HG03460 (cell line): Measurements from ENCODE around the gene BTN1A1.
A peak's percentile ranks its signal among the peaks of the same experiment; 100 is the strongest.
"Not testable (repeated sequence)": the region's sequence is repeated elsewhere in the genome, so short reads cannot be mapped to it uniquely, and the experiment has no call there.

ENCODE experiments used
- ATAC-seq: cut with Tn5 transposase; IDR thresholded peaks from one replicate; pipeline ENCODE4 v1.9.1; 2021; ENCODE audit not compliant: unreplicated experiment

Gene BTN1A1, protein sequence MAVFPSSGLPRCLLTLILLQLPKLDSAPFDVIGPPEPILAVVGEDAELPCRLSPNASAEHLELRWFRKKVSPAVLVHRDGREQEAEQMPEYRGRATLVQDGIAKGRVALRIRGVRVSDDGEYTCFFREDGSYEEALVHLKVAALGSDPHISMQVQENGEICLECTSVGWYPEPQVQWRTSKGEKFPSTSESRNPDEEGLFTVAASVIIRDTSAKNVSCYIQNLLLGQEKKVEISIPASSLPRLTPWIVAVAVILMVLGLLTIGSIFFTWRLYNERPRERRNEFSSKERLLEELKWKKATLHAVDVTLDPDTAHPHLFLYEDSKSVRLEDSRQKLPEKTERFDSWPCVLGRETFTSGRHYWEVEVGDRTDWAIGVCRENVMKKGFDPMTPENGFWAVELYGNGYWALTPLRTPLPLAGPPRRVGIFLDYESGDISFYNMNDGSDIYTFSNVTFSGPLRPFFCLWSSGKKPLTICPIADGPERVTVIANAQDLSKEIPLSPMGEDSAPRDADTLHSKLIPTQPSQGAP

DNA sequence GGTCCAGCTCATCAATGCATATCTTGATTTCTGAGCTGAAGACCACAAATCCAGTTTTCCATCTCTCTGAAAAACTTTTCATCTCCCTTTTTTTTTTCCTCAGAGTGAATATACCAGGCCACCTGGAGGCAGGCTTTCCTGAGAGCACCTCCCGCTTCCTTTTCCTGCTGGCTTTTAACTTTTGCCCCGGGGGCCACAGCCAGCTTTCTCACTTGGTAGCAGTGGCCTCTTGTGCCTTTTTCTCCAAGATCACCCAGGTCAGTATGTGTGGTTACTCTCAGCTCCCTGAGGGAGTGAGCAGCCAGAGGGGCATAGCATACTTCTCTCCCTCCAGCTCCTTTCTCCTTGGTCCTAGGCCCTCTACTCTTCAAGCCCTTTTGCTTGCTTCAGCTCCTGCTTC, at the start of gene BTN1A1:
BTN1A1 (plus strand) TSS at position 202 of the 400 bp plus-strand sequence. CDS start 984 bp downstream, outside the sequence.
- no peak for ATAC-seq

DNA sequence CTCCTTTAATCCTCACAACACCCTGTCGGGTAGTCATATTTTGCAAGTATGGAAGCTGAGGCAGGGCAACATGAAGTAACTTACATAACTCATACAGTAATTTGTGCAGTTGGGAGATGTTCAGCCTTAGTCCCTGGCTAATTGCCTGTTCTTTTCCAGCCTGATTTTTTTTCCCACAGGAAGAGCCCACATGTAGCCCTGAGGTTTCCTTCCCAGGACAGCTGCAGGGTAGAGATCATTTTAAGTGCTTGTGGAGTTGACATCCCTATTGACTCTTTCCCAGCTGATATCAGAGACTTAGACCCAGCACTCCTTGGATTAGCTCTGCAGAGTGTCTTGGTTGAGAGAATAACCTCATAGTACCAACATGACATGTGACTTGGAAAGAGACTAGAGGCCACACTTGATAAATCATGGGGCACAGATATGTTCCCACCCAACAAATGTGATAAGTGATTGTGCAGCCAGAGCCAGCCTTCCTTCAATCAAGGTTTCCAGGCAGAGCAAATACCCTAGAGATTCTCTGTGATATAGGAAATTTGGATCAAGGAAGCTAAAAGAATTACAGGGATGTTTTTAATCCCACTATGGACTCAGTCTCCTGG, 47.4 kb upstream of the BTN1A1 start:
- no peak for ATAC-seq

DNA sequence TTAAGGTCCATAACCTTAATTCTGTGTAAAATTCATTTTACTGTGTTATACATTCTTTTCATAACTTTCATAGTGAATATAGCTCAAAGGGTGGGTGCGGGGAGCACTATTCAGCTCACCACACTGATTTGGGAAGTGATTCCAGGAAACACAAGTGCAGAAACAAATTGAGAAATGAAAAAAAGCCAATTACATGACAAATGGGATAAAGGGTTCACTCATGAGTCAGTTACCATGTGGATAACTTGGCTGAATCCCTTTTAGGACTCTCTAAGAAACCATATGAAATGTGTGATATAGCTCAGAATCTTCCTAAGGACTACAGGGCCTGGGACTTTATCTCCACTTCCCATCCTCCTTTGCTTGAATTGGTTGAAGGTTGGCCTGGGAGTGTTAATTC, 45.5 kb upstream of the BTN1A1 start:
- no peak for ATAC-seq

DNA sequence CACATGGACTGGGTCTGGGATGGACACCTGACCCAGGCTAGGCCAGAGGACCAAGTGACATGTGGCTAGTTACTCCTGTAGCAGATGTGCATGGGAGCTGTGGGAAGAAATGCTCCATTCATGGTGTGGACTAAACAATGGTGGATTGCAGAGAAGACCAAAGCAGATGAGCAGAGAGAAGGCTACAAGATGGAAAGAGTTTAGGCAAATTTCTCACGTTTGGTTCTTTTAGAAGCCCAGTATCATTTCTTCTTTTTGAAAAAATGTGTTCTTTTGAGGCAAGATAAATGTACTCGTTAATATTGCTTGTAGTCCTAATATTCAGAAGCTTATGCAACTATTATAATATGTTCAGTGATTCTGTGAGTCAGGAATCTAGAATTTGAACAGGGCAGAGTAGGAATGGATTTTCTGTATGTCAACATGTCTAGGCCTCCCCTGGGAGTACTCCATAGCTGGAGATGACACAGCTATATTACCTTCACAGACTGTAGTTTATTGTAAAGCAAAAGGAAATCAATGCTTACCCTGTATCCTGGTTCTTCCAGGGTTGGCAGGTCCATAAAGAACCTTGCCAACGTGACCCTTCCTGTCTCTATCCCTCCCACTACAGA, 44.6 kb upstream of the BTN1A1 start:
- no peak for ATAC-seq

DNA sequence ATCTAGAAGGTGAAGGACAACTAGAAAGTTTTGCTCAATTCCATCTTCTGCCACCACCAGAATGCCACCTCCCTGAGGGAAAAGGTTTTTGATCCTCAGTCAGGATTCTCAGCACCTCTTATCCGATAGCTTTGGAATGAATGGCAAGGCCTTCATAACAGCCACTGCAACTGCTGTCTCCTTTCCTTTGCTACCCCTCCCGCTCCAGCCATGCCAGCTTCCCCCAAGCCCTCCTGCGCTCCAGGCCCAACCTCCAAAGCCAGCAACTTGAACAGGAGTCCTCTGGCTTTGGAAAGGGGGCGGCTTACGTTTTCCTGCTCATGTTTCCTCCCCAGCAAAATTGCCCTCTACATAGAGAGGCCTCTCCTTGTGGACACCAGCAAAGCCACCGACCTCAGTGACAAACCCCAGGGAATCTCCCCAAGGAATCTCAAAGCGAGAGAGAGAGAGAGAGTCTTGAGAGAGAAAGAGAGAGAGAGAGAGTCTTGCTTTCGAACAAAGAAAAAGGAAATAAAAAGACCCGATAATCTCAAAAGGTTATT, 42.8 kb upstream of the BTN1A1 start:
- ATAC-seq, result peak; percentile 28

DNA sequence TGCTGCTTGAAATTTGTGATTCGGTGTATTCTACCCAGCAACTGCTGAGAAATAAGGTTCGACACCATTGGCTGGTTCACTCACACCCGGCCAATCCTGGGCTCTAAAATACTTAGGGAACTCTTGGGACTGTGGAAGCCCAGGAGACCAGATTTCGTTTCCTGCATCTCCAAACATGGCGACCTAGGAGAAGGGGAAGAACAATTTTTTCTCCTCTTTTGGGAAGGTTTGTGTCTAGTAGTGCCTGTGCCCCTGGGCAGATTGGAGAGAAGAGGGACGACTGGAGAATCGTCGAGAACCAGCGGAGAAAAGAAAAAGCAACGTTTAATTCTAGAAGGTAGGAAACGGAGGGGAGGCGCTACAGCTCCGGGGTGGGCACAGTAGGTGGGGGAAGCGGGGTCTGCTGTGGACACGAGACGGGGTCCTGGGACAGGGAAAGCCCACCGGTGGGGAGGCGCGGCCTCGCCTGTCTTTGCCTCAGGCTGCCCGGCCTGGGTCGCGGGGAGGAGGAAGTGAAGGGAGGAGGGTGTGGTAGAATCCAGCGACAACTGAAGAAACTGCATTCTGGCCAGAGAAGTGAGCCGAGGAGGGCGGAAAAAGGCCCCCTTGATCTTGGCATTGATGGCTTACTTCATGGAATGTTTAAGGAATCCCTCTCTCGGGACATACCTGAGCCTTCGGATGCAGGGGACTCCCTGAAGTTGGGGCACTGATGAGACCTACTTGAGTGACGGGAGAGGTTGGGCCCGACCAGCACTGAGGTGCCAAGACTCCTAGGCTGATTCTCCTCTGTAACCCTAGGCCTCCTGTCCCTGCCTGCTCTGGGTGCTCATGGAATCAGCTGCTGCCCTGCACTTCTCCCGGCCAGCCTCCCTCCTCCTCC, 42.1 kb upstream of the BTN1A1 start, which contains the start of gene BTN2A1:
BTN2A1 (plus strand) TSS at position 150 of the 883 bp plus-strand sequence; CDS start at position 832, 682 bp downstream.
- peak; percentile 96 for ATAC-seq

DNA sequence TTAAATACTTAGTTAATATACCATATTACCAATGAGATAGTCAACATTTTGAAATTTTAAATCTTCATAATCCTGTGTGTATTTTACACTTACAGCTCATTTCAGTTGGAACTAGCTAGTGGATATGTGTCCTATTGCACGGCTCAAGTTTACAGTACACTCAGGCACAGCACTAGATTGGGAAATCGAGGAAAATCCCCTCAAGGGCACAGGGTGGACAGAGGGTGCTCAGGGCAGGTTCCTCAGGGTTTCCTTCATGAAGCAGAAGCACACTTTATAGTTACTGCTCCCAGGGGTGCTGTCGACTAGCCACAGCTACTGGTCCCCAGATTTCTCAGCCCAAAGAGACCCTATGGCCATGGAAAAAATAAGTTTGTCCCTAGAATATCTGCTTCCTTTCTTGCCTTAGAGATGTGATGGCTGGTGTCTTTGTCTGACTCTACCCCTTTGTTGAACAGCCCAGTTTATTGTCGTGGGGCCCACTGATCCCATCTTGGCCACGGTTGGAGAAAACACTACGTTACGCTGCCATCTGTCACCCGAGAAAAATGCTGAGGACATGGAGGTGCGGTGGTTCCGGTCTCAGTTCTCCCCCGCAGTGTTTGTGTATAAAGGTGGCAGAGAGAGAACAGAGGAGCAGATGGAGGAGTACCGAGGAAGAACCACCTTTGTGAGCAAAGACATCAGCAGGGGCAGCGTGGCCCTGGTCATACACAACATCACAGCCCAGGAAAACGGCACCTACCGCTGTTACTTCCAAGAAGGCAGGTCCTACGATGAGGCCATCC, 40.9 kb upstream of the BTN1A1 start:
- no peak for ATAC-seq

DNA sequence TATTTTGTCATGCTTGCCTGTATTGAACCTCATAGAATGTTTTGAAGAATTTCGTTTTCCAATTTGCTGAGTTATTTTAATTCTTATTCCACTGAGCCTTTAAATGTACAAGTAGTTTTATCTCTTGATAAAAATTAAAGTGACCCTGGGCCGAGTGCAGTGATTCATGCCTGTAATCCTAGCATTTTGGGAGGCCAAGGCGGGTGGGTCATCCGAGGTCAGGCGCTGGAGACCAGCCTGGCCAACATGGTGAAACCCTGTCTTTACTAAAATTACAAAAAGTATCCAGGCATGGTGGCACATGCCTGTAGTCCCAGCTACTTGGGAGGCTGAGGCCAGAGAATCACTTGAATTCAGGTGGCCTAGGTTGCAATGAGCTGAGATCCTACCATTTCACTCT, 38.8 kb upstream of the BTN1A1 start:
- ATAC-seq, result not testable (repeated sequence)

DNA sequence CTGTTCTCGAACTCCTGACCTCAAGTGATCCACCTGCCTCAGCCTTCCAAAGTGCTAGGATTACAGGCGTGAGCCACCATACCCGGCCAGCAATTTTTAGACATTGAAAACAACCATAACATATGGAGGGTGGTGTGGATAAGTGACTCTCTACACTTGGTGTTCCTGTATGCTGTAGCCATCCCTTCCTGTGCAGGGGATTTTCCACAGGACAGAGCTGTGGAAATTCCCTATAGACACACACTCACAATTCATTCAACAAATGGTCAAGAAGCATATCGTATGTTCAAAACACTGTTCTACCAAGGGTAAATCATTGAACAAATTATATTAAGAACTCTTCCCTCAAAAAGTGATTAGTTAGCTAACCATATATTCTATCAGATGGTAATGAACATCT, 36.1 kb upstream of the BTN1A1 start:
- no peak for ATAC-seq

DNA sequence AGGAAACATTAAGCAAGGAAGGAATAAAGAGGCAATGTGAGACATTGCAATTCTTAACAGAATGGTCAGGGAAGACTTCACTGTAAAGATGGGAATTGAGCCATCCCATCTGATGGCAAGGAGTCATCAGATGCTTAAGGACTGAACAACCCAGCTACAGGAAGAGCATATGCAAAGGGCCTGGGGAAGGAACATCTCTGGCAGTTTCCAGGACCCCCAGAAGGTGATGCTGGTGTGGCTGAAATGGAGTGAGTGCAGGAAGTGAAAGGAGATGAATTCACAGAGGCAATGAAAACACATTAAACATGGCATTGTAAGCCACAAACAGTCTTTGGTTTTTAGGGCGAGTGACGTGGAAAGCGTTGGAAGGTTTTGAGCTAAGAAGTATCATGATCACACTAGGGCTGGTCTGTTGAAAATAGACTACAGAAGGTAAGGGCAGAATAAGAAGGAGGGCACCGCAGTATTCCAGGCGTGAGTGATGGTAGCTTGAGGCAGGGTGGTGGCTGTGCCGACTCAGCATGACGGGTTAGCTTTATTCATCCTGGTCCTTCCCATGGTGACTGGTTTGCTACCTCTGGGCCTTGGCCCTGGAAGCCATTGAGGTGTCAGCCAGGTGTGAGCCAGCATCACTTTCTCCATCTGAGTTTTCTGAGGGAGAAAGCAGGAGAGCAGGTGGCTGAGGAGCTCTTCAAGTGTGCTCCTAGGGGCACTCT, 35.5 kb upstream of the BTN1A1 start:
- no peak for ATAC-seq

DNA sequence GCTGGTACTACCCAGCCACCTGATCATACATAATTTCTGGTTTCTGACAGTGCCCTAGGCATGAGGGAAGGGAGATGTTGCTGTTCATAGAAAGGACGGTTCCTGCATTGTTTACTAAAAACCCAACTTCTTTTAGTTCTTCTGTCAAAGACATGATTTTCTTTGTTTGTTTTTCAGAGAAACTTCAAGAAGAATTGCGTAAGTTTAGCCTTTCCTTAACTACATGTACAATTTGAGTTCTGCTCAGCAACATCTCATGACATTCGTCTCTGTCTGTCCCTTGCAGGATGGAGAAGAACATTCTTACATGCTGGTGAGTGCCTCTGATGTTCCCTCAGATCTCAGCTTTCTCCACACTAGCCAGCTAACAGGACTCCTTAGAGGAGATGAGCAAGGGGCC, 34.3 kb upstream of the BTN1A1 start:
- ATAC-seq, result no peak

DNA sequence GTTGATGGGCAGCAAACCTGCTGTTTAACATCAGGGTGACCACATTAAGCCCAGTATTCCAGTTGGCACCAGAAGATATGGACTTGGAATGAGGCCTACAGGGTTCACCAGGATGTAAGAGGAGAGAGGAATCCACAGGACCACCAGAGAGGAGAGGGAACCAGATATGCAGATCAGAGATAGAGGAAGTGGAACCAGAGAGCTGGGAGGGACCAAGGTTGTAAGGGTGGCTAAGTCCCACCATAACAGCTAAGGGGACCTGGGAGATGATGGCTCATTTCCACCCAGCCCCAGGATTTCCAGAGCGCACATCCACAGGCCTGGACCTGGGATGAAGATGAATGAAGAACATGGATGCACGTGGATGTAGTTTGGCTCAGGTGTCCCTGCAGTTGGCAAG, 31.3 kb upstream of the BTN1A1 start:
- no peak for ATAC-seq

DNA sequence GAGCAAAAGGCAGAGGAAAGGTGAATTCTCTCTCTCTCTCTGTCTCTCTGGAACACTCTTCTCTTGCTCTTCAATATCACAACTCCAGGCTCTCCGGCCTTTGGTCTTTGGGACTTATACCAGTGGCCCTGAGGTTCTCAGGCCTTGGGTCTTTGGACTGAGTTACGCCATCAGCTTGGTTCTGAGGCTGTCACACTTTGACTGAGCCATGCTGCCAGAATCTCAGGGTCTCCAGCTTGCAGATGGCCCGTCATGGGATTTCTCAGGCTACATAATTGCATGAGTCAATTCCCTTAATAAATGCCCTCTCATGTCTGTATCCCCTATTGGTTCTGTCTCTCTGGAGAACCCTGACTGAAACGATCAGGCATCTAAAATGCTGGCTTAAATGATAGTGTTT, 29.5 kb upstream of the BTN1A1 start:
- ATAC-seq, result no peak

DNA sequence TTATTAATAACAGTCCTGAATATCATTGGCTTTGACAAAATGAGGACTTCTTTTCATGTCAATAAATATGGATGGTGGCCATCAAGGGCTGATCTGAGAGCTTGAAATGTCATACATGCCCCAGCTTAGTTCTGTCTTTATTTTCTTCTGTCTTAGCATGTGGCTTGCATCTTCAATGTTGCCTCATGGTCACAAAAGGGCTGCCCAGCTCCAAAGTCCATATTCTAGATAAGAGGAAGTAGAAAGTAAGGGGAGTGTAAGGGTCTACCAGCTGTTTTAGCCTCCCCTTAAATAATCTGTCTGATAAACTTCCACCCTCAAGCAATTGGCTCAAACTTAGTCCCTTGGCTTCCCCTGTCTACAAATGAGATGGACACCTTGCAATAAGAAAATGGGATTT, 28.1 kb upstream of the BTN1A1 start:
- ATAC-seq, result no peak

DNA sequence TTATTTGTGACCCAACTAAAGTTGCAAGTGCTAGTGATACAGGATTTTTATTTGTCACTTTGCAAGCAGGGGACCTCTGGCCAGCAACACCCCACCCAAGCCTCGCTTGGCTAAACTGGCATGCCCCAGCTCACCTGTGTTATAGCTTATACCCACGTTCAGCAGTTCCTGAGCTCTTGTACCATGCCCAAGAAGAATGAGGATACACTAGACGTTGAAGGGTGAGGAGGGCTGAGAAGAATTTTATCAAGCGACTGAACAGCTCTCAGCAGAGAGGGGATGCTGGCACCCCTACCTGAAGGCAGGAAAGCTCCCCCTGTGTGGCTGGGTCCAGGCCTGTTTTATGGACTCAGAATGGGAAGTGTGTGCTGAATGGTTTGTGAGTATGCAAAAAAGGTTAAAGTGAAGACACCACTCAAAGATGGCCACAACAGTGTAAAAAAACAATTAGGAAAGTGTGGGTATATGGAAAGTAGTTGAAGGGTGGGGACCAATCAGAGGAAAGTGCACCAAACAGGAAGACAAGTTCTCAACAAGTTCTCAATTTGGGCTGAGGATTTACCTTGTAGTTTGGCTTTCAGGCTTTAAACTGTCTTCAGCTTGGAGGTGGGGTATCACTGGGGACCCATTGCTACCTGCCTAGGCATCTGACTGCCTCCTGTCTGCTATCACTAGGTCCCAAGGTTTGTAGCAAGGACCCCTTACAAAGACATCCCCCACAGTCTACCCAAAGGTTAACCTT, 27.4 kb upstream of the BTN1A1 start:
- ATAC-seq, result no peak

DNA sequence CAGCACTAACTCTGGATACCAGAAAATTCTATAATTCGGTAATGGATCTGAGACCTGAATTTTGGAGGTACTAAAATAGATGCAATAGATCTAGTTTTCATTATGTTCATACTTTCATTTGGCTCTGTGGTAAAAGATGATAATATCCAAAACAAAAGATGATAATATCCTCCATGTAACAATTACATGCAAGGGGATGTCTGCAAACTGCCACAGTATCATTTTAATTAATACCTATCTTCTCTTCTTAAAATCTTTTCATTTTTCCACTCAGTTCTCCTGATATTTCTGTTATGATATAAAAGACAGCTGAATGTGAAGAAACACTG, 26.7 kb upstream of the BTN1A1 start:
- no peak for ATAC-seq

DNA sequence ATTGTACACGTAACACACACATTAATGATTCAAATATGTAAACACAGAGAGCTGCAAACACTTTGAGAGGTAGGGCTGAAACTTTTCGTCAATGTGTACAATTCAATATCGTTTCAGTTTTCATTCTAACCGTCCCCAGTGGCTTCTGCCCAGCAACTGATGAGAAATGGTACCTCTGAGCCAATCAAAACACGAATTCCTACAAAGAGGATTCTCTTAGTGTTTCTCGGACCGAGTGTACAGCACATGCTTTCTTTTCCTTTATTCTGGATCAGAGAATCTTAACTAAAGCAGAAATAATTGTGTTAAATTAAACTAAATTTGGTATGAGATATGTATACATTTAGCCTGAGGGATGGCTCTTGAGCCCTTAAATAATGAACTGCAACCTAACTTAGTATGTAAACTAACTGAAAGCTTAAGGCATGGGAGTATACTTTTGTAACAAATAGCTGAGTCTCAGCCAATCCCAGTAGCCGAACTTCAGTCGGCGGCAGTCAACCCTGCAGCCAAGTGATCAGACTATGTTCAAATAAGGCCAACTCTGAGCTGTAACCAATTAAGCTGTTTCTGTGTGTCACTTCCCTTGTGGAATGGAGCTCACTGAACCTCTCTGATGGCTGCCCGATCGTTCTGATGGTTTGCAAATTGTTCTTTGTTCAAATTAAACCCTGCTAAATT, 26.2 kb upstream of the BTN1A1 start:
- ATAC-seq, result peak; percentile 93

DNA sequence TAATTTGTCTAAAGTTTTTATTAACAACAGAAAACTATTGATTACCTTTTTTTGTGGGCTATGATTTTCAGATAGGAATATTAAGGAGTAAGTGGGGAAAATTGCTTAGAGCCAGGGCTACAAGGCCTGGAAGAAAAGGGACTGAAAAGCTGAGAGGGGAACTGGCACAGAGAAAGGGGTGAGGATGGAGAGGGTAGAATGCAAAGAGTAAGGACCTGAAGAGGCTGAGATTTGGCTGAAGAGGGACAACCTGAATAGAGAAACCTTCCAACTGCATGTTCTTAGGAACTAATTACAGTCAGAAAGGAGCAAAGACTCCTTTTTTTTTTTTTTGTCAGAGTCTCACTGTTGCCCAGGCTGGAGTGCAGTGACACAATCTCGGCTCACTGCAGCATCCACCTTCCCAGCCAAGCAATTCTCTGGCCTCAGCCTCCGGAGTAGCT, 25.6 kb upstream of the BTN1A1 start:
- no peak for ATAC-seq
